ENCODE results near the gene ECI1. TPM values are rescaled to one million over a fixed set of nuclear protein-coding genes. Genes with fewer than 3 reads are reported as not detected.

ECI1 gene
- total RNA-seq = 34.1 and 38.7 TPM in 2 replicates

GRCh38 chr16:2251296-2252111 lies at the start of gene ECI1:
Gene ECI1 (minus strand): TSS chr16:2251587. CDS start chr16:2251566, 21 bp downstream.
- H3K27me3 Mint-ChIP-seq = no peaks in the 10 kb centered on the region
- H3K4me1 Mint-ChIP-seq = peaks cover 5% of the 10 kb centered on the region
- intact Hi-C loops (cut with micrococcal nuclease) = loop anchor here (1.0 to 10.0 kb wide), 6 partner anchors 17 to 283 kb away; partner anchors contain the start of genes CEMP1, PDPK1, RNPS1 and TRAF7
- no peaks in the 10 kb centered on the region for H3K9me3 Mint-ChIP-seq
- peak; percentile 95 for DNase-seq
- peaks cover 38% of the 10 kb centered on the region for H3K36me3 Mint-ChIP-seq (ENCODE audit: low read depth)
- peak within 1 kb of the TSS; percentile 93 for H3K4me3 Mint-ChIP-seq
- H3K27ac Mint-ChIP-seq = peak within 1 kb of the TSS; percentile 90

DNA sequence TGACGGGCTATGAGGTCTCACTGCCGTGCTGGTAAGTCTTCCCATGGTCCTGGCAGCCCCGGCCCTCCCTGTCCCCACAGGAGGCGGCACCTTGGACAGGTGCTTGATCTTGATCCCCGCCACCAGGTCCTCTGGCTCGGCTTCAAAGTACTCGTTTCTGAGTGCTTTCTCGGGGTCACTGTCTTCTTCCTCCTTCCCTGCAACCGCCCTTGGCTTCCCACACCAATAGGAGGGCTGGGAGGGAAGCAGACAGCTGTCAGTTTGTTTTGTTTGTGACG lies 48.5 kb upstream of the ECI1 start:
- no peaks in the 10 kb centered on the region for H3K27me3 Mint-ChIP-seq
- H3K27ac Mint-ChIP-seq = no peak overlapping the region
- H3K4me3 Mint-ChIP-seq = no peak overlapping the region

GRCh38 chr16:2299121-2299914 lies 47.9 kb upstream of the ECI1 start:
- Mint-ChIP-seq H3K27ac (no peak overlapping the region), H3K4me3 (no peak overlapping the region), H3K9me3 (no peaks in the 10 kb centered on the region), H3K36me3 (ENCODE audit: low read depth) (no peaks in the 10 kb centered on the region), H3K27me3 (no peaks in the 10 kb centered on the region), H3K4me1 (no peaks in the 10 kb centered on the region)
- intact Hi-C loops (cut with micrococcal nuclease) = no loop called here
- no peak for DNase-seq

More for the DNA sequence above, 48.5 kb upstream of the ECI1 start:
- H3K9me3 Mint-ChIP-seq = no peaks in the 10 kb centered on the region
- DNase-seq = no peak
- no peaks in the 10 kb centered on the region for H3K36me3 Mint-ChIP-seq (ENCODE audit: low read depth)
- no peaks in the 10 kb centered on the region for H3K4me1 Mint-ChIP-seq
- intact Hi-C loops (cut with micrococcal nuclease) = no loop called here

DNA sequence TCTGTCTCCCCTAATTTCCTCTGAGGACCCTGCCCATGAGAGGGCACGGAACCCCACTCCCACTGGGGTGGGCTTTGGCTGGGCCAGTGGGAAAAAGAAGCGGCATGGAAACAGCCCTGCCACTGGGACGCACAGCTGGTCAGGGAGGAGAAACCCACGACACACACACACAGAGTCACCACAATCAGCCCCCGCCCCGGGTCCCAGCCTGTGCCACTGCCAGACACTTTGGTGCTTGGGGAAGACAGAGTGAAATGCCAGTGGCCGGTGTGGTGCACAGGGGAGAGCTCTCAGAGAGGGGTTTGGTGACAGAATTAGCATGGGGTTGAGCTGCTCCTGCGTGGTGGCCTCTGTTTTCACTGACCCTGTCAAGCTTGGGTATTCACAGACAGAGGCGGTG lies 47.2 kb upstream of the ECI1 start:
- no peaks in the 10 kb centered on the region for H3K27me3 Mint-ChIP-seq
- no peaks in the 10 kb centered on the region for H3K9me3 Mint-ChIP-seq
- DNase-seq = no peak
- H3K4me3 Mint-ChIP-seq = no peak overlapping the region
- H3K4me1 Mint-ChIP-seq = no peaks in the 10 kb centered on the region
- intact Hi-C loops (cut with micrococcal nuclease) = no loop called here
- H3K36me3 Mint-ChIP-seq (ENCODE audit: low read depth) = no peaks in the 10 kb centered on the region
- no peak overlapping the region for H3K27ac Mint-ChIP-seq

- Mint-ChIP-seq H3K9me3 (no peaks in the 10 kb centered on the region), H3K4me3 (no peak overlapping the region), H3K27me3 (no peaks in the 10 kb centered on the region), H3K27ac (no peak overlapping the region), H3K36me3 (ENCODE audit: low read depth) (no peaks in the 10 kb centered on the region), H3K4me1 (no peaks in the 10 kb centered on the region)
- intact Hi-C loops (cut with micrococcal nuclease) = no loop called here
- DNase-seq = no peak
Observed at GRCh38 chr16:2297506-2297860, 46.1 kb upstream of the ECI1 start.

DNA sequence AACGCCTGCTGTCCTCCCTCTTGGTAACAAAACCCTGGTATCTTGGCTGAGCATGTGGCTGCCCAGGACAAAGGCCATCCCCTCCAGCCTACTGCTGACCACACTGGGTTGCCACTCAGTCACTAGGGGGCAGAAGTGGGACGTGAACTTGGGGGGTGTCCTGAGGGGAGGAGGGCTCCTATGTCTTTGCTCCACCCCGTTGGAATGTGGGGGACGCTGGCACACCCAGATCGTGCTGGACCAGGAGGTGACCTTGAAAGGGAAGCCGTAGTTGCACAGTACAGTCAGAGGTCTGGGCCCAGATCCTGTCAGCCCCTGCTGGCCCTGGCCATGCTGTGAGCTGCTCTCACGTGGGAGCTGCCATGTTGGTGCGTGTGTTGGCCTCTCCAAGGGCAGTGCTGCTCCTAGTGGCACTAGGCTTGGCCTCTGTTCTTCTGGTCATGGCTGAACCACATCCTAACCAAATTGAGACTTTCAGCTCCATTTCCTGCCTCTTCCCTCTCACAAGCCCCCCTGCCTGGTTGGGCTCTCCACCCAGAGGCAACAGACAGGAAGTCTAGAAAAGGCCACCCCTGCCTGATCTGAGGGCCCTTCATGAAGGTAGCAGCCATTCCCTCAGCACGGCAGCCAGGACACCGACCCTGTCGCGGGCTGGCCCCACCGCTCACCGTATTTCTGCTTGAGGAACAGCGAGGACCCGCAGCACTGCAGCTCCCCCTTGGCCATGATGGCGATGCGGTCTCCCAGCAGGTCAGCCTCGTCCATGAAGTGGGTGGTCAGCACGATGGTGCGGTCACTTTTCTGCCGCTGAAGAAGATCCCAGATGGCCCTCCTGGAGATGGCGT lies 45.5 kb upstream of the ECI1 start:
- Mint-ChIP-seq H3K36me3 (ENCODE audit: low read depth) (no peaks in the 10 kb centered on the region), H3K27ac (no peak overlapping the region), H3K9me3 (no peaks in the 10 kb centered on the region), H3K4me1 (no peaks in the 10 kb centered on the region), H3K27me3 (no peaks in the 10 kb centered on the region), H3K4me3 (no peak overlapping the region)
- peak; percentile 67 for DNase-seq
- intact Hi-C loops (cut with micrococcal nuclease) = no loop called here

GRCh38 chr16:2295056-2295798 lies 43.8 kb upstream of the ECI1 start:
- Mint-ChIP-seq H3K9me3 (no peaks in the 10 kb centered on the region), H3K27ac (no peak overlapping the region), H3K27me3 (no peaks in the 10 kb centered on the region), H3K4me3 (no peak overlapping the region), H3K36me3 (ENCODE audit: low read depth) (no peaks in the 10 kb centered on the region), H3K4me1 (no peaks in the 10 kb centered on the region)
- intact Hi-C loops (cut with micrococcal nuclease) = no loop called here
- no peak for DNase-seq

DNA sequence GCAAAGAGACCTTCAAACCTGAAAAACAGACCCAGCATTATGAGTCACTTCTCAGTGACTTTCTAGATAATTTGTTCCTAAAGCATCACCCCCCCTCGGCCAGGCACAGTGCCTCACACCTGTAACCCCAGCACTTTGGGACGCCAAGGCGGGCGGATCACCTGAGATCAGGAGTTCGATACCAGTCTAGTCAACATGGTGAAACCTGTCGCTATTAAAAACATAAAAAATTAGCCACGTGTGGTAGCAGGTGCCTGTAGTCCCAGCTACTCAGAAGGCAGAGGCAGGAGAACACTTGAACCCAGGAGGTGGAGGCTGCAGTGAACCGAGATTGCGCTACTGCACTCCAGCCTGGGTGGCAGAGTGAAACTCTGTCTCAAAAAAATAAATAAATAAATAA lies 40.8 kb upstream of the ECI1 start:
- no peaks in the 10 kb centered on the region for H3K9me3 Mint-ChIP-seq
- no peaks in the 10 kb centered on the region for H3K4me1 Mint-ChIP-seq
- H3K27ac Mint-ChIP-seq = no peak overlapping the region
- no peaks in the 10 kb centered on the region for H3K27me3 Mint-ChIP-seq
- H3K4me3 Mint-ChIP-seq = no peak overlapping the region
- no peak for DNase-seq
- intact Hi-C loops (cut with micrococcal nuclease) = no loop called here
- no peaks in the 10 kb centered on the region for H3K36me3 Mint-ChIP-seq (ENCODE audit: low read depth)

GRCh38 chr16:2289282-2289681 lies 37.9 kb upstream of the ECI1 start:
- H3K27me3 Mint-ChIP-seq = no peaks in the 10 kb centered on the region
- H3K4me3 Mint-ChIP-seq = no peak overlapping the region
- H3K4me1 Mint-ChIP-seq = no peaks in the 10 kb centered on the region
- no peak overlapping the region for H3K27ac Mint-ChIP-seq
- H3K9me3 Mint-ChIP-seq = no peaks in the 10 kb centered on the region
- H3K36me3 Mint-ChIP-seq (ENCODE audit: low read depth) = no peaks in the 10 kb centered on the region
- DNase-seq = no peak
- intact Hi-C loops (cut with micrococcal nuclease) = no loop called here

- Mint-ChIP-seq H3K9me3 (no peaks in the 10 kb centered on the region), H3K27ac (no peak overlapping the region), H3K4me1 (no peaks in the 10 kb centered on the region), H3K36me3 (ENCODE audit: low read depth) (no peaks in the 10 kb centered on the region), H3K27me3 (no peaks in the 10 kb centered on the region), H3K4me3 (no peak overlapping the region)
- no peak for DNase-seq
- intact Hi-C loops (cut with micrococcal nuclease) = no loop called here
Observed at GRCh38 chr16:2288726-2289125, 37.3 kb upstream of the ECI1 start.

GRCh38 chr16:2287916-2288547 lies 36.6 kb upstream of the ECI1 start:
- intact Hi-C loops (cut with micrococcal nuclease) = no loop called here
- no peak overlapping the region for H3K4me3 Mint-ChIP-seq

DNA sequence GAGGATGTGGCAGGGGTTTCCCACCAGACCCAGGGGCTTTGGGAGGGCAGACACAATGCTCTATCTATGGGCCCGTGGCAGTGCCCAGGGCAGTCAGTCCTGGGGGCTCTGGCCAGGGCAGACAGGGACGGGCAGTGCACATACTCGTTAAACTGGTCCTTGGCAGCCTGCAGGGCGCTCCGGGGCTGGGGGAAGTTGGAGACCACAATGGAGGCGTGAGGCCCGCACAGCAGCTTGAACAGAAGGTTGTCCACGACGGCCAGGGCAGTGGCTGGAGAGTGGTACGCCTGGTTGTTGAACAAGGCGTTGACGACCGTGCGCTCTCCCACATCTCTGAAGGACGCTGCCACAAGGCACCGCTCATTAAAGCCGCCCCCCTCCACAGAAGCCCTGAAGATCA lies 35.2 kb upstream of the ECI1 start:
- H3K27ac Mint-ChIP-seq = no peak overlapping the region
- H3K27me3 Mint-ChIP-seq = no peaks in the 10 kb centered on the region
- no peaks in the 10 kb centered on the region for H3K9me3 Mint-ChIP-seq
- intact Hi-C loops (cut with micrococcal nuclease) = no loop called here
- no peak for DNase-seq
- no peak overlapping the region for H3K4me3 Mint-ChIP-seq
- H3K36me3 Mint-ChIP-seq (ENCODE audit: low read depth) = no peaks in the 10 kb centered on the region
- no peaks in the 10 kb centered on the region for H3K4me1 Mint-ChIP-seq

More at GRCh38 chr16:2287916-2288547, 36.6 kb upstream of the ECI1 start:
- Mint-ChIP-seq H3K4me1 (no peaks in the 10 kb centered on the region), H3K27me3 (no peaks in the 10 kb centered on the region), H3K36me3 (ENCODE audit: low read depth) (no peaks in the 10 kb centered on the region), H3K27ac (no peak overlapping the region), H3K9me3 (no peaks in the 10 kb centered on the region)
- DNase-seq = no peak

- no peak overlapping the region for H3K27ac Mint-ChIP-seq
- no peaks in the 10 kb centered on the region for H3K36me3 Mint-ChIP-seq (ENCODE audit: low read depth)
- H3K27me3 Mint-ChIP-seq = no peaks in the 10 kb centered on the region
- no peak for DNase-seq
- no peaks in the 10 kb centered on the region for H3K9me3 Mint-ChIP-seq
- H3K4me3 Mint-ChIP-seq = no peak overlapping the region
- intact Hi-C loops (cut with micrococcal nuclease) = no loop called here
- no peaks in the 10 kb centered on the region for H3K4me1 Mint-ChIP-seq
Observed at GRCh38 chr16:2285731-2286191, 34.4 kb upstream of the ECI1 start.

Measured in activated CD4-positive, alpha-beta T cell treated with anti-CD3 and anti-CD28 coated beads, Interleukin-2, amount 10 ng/mL, durations not matched to agents 24 days and 14 days (primary cell).